Measurements from ENCODE around the gene CPT1A. TPM values are rescaled to one million over a fixed set of nuclear protein-coding genes. Genes with fewer than 3 reads are reported as not detected.
"Not testable (repeated sequence)": the region's sequence is repeated elsewhere in the genome, so short reads cannot be mapped to it uniquely, and the experiment has no call there.

The CPT1A gene
- total RNA-seq, 1 donor, result 13.7 TPM

DNA sequence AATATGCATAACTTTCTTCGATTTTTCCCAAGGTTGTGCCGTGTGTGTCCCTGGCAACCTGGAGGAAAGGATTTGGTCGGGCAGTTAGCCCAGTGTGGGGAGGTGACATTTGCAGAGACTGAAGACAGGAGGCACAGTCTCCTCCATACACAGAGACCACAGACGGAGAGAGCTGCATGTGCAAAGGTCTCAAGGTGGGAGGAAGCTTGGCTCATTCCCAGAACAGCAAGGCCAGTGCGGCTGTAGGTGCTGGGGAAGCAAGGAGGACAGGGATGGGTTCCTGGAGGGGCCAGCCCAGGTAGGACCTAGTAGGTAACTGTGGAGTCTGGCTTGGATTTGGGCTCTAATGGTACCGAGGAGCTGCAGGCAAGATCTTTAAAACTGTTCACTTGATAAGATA, 20.7 kb upstream of the CPT1A start:
- Histone ChIP-seq H3K9me3 (ENCODE audit: low read depth, low read length) (no peaks in the 10 kb centered on the region), H3K4me3 (ENCODE audit: low read length) (no peak overlapping the region), H3K27me3 (ENCODE audit: insufficient read depth, low read length) (no peaks in the 10 kb centered on the region), H3K4me1 (ENCODE audit: insufficient read depth, low read length) (no peaks in the 10 kb centered on the region)

DNA sequence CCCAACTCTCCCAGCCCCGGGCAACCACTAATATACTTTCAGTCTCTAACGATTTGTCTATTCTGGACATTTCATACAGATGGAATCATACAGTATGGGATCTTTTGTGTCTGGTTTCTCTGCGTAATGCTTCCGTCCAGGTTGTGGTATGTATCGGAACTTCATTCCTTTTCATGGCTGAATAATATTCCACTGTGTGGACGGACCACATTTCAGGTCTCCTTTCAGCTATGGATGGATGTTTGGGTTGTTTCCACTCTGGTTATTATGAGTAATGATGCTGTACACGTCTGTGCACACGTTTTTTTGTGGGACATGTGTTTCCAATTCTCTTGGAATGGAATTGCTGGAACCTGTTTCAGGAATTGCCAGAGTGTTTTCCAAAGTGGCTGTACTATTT, 17.4 kb upstream of the CPT1A start:
- H3K27me3 ChIP-seq (ENCODE audit: insufficient read depth, low read length), result peaks cover 6% of the 10 kb centered on the region
- H3K4me3 ChIP-seq (ENCODE audit: low read length), result no peak overlapping the region
- no peaks in the 10 kb centered on the region for H3K9me3 ChIP-seq (ENCODE audit: low read depth, low read length)
- H3K4me1 ChIP-seq (ENCODE audit: insufficient read depth, low read length), result peaks cover 18% of the 10 kb centered on the region

DNA sequence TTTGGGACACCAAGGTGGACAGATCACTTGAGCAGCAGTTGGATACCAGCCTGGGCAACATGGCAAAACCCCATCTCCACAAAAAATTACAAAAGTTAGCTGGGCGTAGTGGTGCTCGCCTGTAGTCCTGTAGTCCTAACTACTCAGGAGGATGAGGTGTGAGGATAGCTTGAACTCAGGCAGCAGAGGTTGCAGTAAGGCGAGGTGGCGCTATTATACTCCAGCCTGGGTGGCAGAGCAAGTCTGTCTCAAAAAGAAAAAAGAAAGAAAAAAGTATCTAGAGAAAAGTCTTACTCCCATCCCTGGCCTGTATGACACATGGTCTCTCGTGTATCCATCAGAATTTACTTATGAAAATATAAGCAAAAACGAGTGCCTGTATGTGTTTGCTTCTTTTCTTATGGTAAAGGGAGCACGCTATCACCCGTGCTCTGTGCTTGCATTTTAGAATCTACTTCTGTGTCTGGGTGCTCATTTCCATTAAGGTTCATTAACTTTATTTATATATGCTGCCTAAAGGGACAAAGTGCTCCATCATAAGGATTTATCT, 15.4 kb upstream of the CPT1A start:
- Histone ChIP-seq H3K27me3 (ENCODE audit: insufficient read depth, low read length) (peaks cover 15% of the 10 kb centered on the region), H3K4me3 (ENCODE audit: low read length) (no peak overlapping the region), H3K4me1 (ENCODE audit: insufficient read depth, low read length) (peaks cover 19% of the 10 kb centered on the region), H3K9me3 (ENCODE audit: low read depth, low read length) (no peaks in the 10 kb centered on the region)

DNA sequence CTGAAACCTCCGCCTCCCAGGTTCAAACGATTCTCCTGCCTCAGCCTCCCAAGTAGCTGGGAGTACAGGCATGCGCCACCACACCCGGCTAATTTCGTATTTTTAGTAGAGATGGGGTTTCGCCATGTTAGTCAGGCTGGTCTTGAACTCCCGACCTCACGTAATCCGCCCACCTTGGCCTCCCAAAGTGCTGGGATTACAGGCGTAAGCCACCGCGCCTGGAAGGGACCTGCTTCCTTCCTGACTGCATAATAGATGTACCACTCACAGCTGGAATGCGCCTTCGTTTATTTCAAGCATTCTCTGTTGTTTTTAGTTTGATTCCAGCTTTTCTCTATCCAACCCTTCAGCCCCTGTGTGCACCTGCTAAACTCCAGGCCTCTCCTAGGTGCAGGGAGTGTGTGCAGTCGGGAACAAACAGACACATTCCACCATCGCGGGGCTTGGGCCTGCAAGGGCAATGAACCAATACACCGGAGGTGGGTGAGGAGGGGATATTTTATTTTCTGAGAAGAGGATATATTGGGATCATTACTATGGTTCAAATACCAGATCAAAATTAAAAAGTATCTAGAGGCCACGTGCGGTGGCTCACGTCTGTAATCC, 14.8 kb upstream of the CPT1A start:
- not testable (repeated sequence) for H3K9me3 ChIP-seq (ENCODE audit: low read depth, low read length); H3K4me3 ChIP-seq (ENCODE audit: low read length)
- H3K27me3 ChIP-seq (ENCODE audit: insufficient read depth, low read length), result peaks cover 15% of the 10 kb centered on the region
- H3K4me1 ChIP-seq (ENCODE audit: insufficient read depth, low read length), result peaks cover 19% of the 10 kb centered on the region

DNA sequence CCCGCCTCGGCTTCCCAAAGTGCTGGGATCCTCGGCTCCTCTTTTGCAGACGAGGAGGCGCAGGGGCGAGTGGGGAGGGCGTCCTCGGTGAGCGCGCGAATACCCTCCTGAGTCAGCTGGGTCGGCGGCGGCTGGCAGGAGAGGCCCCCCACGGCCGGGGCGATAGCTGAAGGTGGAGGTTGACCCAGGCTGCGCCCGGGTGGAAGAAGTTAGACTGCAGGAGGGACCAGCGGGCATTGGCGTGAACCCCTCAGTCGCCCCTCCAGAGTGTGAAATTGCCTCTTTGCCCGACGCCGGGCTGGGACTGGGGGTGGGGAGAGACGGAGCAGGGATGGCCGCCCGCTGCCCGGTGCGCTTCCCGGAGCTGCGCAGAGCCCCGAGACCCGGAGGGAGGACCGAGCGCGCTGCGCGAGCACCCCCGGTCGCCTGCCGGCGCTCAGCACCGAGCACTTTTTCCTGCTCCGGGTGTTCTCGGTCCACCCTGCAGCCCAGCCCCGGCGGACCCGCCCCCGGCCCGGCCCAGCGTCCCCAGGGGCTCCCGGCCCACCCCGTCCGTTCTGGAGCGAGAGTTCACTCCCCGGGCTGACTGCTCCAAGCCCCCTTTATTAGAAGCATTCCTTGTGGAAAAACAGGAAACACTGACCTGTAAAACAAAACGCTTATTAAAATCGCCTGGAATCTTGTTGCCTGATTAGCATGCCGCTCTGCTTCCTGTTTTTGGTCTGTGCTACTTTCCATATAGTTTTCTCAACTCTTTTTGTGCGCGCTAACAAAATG, 13.7 kb upstream of the CPT1A start:
- H3K4me3 ChIP-seq (ENCODE audit: low read length), result peak overlapping the region; percentile 39
- H3K9me3 ChIP-seq (ENCODE audit: low read depth, low read length), result no peaks in the 10 kb centered on the region
- peaks cover 19% of the 10 kb centered on the region for H3K4me1 ChIP-seq (ENCODE audit: insufficient read depth, low read length)
- peaks cover 15% of the 10 kb centered on the region for H3K27me3 ChIP-seq (ENCODE audit: insufficient read depth, low read length)

DNA sequence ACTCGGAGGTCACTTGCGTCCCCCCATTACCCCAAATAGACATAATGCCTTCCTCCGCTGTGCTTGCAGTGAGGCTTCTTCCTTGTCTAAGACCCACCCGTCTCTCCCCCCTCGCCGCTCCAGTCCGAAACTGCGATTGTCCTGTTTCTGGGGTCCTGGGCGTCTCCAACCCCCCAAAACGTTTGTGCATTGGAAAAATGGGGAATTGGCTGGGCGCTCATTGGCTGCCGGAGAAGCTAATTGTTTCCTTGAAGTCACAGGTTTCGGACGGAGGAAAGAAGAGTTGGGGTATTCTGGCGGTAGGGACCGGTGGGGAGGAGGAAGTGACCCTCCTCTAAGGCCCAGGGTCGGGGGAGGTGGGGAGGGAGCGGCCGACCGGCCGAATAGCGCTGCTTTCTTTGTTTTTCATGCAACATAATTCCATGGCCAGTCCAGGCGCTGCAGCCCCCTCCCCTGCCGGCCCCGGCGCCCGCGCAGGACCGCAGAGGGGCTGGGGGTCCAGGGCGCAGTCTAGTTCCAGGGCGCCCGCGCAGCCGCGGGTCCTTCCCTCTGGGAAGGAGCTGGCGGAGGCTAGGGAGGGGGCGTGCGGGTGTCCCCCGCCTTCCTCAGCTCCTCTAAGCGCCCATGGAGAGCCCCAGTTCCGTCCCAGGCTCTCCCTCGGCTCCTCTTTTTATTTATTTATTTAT, 12.7 kb upstream of the CPT1A start:
- peaks cover 15% of the 10 kb centered on the region for H3K27me3 ChIP-seq (ENCODE audit: insufficient read depth, low read length)
- peak overlapping the region; percentile 39 for H3K4me3 ChIP-seq (ENCODE audit: low read length)
- H3K9me3 ChIP-seq (ENCODE audit: low read depth, low read length), result no peaks in the 10 kb centered on the region
- peaks cover 19% of the 10 kb centered on the region for H3K4me1 ChIP-seq (ENCODE audit: insufficient read depth, low read length)

DNA sequence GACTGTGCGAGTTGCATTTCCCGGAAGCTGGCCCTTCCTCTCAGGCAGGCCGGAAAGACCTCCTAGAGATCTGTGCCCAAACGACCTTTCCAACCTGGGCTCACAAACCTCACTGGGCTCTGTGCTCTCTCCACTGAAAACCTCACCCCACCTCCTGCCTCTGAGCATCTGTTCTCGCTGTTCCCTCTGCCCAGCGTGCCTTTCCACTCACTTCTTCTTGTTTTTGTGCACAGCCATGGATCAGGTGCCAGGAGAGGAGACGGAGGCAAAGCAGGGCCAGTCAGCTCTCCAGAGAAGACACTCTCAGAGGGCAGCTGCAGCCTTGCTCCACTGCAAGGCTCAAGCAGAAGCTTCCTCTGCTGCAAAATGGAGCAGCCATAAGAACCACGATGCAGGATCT, 10.9 kb upstream of the CPT1A start:
- no peaks in the 10 kb centered on the region for H3K9me3 ChIP-seq (ENCODE audit: low read depth, low read length)
- no peak overlapping the region for H3K4me3 ChIP-seq (ENCODE audit: low read length)
- H3K4me1 ChIP-seq (ENCODE audit: insufficient read depth, low read length), result peaks cover 19% of the 10 kb centered on the region
- peaks cover 15% of the 10 kb centered on the region for H3K27me3 ChIP-seq (ENCODE audit: insufficient read depth, low read length)

DNA sequence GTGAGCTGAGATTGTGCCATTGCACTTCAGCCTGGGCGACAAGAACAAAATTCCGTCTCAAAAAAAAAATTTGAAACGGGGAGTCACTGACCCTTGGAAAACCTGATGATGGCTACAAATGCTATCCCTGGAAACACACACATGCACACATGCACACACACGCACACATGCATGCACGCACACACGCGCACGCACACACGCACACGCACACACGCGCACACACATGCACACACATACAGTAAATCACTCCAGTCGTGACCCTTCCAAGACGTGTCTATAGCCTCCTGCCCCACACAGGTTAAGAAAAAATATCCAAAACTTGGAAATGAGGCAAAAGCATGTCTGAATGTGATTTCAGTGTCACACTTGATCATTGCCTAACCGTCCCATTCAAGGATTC, 6.7 kb upstream of the CPT1A start:
- peaks cover 3% of the 10 kb centered on the region for H3K27me3 ChIP-seq (ENCODE audit: insufficient read depth, low read length)
- H3K4me1 ChIP-seq (ENCODE audit: insufficient read depth, low read length), result peaks cover 13% of the 10 kb centered on the region
- no peak overlapping the region for H3K4me3 ChIP-seq (ENCODE audit: low read length)
- H3K9me3 ChIP-seq (ENCODE audit: low read depth, low read length), result no peaks in the 10 kb centered on the region

DNA sequence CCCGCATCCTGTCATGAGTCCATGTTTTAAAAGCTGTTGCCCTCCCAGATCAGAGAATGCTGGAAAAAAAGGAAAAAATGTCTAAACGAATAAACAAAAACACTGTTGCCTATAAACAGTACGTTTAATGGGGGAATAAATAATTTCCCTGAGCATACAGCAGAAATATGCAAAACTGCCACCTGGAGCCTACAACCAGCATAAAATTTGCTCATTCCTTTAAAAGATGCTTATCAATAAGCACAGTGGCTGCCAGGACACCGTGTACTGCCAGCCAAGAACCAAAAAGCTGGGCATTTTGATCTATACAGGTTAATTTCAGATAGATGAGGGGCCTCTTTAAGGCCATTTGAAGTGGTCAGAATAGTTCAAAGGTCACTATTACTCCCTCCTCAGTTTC, 5.7 kb upstream of the CPT1A start:
- Histone ChIP-seq H3K27me3 (ENCODE audit: insufficient read depth, low read length) (no peaks in the 10 kb centered on the region), H3K9me3 (ENCODE audit: low read depth, low read length) (no peaks in the 10 kb centered on the region), H3K4me1 (ENCODE audit: insufficient read depth, low read length) (peaks cover 23% of the 10 kb centered on the region), H3K4me3 (ENCODE audit: low read length) (no peak overlapping the region)

DNA sequence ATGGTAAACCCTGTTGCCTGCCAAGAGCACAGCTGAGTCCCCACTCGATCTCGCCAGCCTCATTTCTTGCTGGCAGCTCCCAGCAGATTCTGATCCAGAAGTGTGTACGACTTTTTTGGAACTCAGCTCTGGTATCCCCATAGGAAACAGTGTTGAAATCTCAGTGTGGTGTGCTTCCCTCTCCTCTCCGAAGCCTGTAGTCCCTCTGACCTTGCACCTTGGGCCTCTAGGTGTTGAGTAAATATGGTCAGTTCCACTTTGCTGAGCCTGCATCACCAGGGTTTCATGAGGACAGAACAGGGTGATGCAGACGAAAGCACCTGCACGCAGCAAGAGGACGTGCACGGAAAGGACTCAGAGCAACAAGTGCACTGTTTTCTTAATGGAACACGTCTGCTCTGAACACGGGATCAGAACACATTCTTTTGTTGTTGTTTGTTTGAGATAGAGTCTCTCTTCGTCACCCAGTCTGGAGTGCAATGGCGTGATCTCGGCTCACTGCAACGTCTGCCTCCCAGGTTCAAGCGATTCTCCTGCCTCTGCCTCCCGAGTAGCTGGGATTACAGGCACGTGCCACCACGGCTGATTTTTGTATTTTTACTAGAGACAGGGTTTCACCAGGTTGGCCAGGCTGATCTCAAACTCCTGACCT, 3.8 kb upstream of the CPT1A start:
- Histone ChIP-seq H3K27me3 (ENCODE audit: insufficient read depth, low read length) (no peaks in the 10 kb centered on the region), H3K9me3 (ENCODE audit: low read depth, low read length) (no peaks in the 10 kb centered on the region), H3K4me3 (ENCODE audit: low read length) (no peak overlapping the region), H3K4me1 (ENCODE audit: insufficient read depth, low read length) (peaks cover 35% of the 10 kb centered on the region)

DNA sequence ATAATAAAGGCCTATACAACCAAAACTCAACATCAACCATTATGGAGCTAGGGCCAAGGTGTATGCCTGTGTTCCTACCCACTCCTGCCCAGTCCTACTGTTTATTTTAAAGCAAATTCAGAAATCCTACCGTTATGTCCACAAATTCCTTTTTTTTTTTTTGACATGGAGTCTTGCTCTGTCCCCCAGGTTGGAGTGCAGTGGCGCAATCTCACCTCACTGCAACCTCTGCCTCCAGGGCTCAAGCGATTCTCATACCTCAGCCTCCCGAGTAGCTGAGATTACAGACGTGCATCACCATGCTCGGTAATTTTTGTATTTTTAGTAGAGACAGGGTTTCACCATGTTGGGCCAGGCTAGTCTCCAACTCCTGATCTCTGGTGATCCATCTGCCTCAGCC, 3.1 kb upstream of the CPT1A start:
- no peaks in the 10 kb centered on the region for H3K27me3 ChIP-seq (ENCODE audit: insufficient read depth, low read length)
- peaks cover 41% of the 10 kb centered on the region for H3K4me1 ChIP-seq (ENCODE audit: insufficient read depth, low read length)
- H3K4me3 ChIP-seq (ENCODE audit: low read length), result no peak overlapping the region
- no peaks in the 10 kb centered on the region for H3K9me3 ChIP-seq (ENCODE audit: low read depth, low read length)

DNA sequence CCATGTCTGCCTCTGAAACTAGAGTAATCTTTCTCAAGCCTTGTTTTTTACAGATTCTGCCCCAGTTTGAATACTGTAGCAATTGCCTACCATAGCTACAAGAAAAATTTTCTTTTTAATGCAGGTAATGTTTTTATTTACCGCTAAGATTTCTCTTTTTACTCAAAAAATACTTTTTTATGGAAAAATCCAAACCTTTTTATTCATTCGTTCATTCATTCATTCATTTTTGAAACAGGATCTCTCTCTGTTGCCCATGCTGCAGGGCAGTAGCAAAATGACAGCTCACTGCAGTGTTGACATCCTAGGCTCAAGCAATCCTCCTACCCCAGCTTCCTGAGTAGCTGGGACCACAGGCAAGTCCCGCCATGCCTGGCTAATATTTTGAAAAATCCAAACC, 2.7 kb upstream of the CPT1A start:
- Histone ChIP-seq H3K4me3 (ENCODE audit: low read length) (peak overlapping the region; percentile 64), H3K4me1 (ENCODE audit: insufficient read depth, low read length) (peaks cover 46% of the 10 kb centered on the region), H3K9me3 (ENCODE audit: low read depth, low read length) (no peaks in the 10 kb centered on the region), H3K27me3 (ENCODE audit: insufficient read depth, low read length) (no peaks in the 10 kb centered on the region)

DNA sequence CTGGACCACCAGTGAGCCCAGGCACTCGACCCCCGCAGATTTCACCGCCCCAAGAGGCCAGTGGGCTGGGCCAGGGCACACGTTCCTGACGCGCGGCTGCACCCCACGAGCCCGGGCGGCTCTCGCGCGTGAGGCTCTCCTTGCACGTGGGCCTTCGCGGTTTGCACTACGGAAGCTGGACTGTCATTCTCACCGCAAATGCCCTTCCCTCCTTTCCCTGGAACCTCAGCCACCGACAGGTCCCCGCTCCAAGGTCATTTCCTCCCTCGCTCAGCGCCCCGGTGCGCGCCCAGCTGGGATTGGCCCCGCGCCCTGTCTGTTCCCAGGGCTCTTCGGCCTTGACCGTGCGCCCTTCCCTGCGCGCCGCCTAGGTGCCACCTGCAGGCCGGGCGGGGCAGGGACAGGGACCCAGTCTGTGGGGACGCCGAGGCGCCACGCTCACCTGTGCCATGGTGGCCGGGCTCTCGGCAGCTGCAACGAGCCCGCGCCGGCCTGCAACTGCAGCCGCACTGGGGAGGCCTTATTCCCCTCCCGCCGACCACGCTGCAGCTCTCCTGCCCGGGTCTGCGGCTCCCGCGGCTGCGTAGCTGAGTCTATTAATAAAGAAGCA, 2.1 kb upstream of the CPT1A start:
- peak overlapping the region; percentile 64 for H3K4me3 ChIP-seq (ENCODE audit: low read length)
- H3K27me3 ChIP-seq (ENCODE audit: insufficient read depth, low read length), result no peaks in the 10 kb centered on the region
- H3K9me3 ChIP-seq (ENCODE audit: low read depth, low read length), result no peaks in the 10 kb centered on the region
- H3K4me1 ChIP-seq (ENCODE audit: insufficient read depth, low read length), result peaks cover 51% of the 10 kb centered on the region

DNA sequence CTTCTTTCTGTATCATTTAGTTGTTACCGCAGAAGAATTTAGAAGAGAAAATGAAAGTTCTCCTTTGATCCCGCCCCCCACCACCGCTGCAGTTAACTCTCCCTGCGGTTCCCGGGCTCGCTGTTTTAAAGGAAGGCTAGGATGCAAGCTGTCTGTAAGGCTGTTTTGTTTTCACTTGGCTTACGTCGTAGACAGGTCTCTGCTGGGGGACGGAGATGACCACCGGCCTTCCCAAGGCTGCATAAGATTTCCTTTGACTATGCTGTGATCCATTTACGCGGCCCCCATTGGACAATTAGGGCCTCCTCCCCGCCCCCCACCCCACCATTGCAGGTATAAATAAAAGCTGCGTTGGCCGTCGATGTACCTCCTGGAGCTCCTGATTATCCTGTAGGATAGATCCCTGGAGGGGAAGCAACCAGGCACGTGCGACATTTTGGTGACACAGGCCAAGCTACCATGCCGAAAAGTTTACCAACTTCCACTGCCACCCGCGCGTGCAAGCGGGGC, 1.4 kb upstream of the CPT1A start:
- no peaks in the 10 kb centered on the region for H3K27me3 ChIP-seq (ENCODE audit: insufficient read depth, low read length)
- H3K9me3 ChIP-seq (ENCODE audit: low read depth, low read length), result no peaks in the 10 kb centered on the region
- peak overlapping the region; percentile 64 for H3K4me3 ChIP-seq (ENCODE audit: low read length)
- H3K4me1 ChIP-seq (ENCODE audit: insufficient read depth, low read length), result peaks cover 58% of the 10 kb centered on the region

Measured in mononuclear cell (primary cell).